Dedifferentiated amniotic fluid mesenchymal stem cell (primary cell): ENCODE data around the gene ANKS4B.
A peak's percentile ranks its signal among the peaks of the same experiment; 100 is the strongest.
"Not testable (repeated sequence)": the region's sequence is repeated elsewhere in the genome, so short reads cannot be mapped to it uniquely, and the experiment has no call there.

Experiments used
- DNase-seq: peaks from one replicate; pipeline ENCODE4 v3.0.0-alpha.2; 2016; ENCODE audit errors: extremely low spot score

The ANKS4B gene

GRCh38 chr16:21263640-21264570 lies 30.4 kb downstream of the ANKS4B start:
- DNase-seq: peak; percentile 25

DNA sequence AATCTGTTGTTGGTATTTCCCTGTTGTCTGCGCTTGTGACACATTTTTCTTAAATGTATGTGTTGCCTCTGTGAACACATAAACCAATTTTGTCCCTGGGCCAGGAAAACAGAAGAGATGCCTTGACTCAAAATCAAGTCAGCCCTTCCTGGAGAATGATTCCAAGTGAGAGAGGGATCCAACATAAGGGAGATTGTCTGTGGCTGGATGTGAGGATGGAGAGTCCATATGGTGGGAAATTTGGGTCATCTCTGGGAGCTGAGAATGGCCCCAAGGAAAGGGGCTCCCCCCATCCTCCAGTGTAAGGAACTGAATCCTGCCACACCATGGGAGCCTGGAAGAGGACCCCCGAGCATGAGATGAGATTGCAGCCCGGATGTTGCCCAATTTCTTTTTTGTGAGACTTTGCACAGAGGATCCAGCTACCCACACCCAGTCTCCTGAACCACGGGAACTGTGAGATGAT lies 31.1 kb downstream of the ANKS4B start:
- no peak for DNase-seq

GRCh38 chr16:21265104-21265837 lies 31.8 kb downstream of the ANKS4B start:
- no peak for DNase-seq

- DNase-seq: no peak
Measured at GRCh38 chr16:21267298-21267697, 33.8 kb downstream of the ANKS4B start.

GRCh38 chr16:21268236-21268635 lies 34.7 kb downstream of the ANKS4B start:
- no peak for DNase-seq

DNA sequence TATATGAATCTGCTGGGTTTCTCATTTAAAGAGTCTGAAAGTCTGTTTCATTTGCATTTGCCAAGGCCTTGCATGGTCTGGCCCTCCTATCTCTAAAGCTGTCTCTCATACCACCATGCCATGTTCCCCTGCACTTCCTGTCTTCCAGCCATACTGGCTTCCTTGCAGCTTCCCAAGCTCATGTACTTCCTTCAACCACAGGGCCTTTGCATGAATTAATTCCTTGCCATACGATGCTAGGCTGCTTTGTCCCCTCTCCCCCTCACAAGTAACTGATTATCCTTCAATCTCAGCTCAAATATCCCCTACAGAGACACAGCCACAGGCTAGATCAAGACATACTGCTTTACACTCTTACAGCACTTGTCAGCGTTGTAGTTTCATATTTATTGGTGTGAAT lies 38.8 kb downstream of the ANKS4B start:
- no peak for DNase-seq

DNA sequence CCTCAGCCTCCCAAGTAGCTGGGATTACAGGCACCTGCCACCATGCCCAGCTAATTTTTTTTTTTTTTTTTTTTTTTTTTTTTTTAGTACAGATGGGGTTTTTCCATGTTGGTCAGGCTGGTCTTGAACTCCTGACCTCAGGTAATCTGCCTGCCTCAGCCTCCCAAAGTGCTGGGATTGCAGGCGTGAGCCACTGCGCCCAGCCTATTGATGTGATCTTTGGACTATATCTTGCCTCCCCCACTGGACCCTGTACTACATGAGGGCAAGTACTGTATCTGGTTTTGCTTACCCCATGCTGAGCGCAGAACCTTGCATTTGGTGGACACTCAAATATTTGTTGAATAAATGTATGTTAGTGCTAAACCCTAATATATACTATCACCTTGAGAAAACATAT lies 39.3 kb downstream of the ANKS4B start:
- DNase-seq: not testable (repeated sequence)

DNA sequence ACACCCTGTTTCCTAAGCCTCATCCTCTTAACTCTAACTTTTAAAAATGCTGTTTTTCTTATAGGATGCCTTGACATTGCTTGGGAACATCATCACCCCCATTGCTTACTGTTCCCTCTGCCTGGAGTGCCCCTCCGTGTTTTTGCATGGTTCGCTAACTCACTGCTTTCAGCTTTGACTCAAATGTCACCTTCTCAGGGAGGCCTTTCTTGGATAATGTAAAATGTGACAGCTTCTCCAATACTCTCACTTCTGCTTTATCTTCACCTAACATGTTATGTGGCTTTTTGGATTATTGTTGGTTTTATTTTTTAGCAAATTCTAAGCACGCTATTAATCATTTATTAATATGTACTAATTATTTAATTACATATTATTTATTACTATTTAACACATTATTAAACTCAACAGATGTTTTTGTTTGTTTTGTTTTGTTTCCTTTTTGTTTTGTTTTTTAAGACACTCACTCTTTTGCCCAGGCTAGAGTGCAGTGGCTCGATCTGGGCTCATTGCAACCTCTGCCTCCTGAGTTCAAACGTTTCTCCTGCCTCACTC lies 40.8 kb downstream of the ANKS4B start:
- DNase-seq: no peak

DNA sequence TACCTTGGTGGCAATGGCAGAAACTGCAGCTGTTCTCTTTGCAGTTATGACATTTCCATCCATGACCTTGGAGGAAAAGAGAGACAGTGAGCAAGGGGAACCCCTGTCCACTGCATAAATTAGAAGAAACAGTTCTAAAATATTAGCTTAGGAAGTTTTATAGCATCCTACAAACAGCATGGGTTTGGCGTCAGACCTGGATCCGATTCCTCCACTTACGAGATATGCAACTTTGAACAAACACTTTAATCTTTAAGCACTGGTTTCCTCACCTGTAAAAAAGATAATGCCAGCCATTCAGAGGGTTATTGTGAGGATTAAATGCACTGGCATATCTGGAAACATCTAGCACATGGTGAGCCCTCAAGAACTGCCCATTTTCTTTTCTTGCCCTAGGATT lies 42.0 kb downstream of the ANKS4B start:
- DNase-seq: no peak

DNA sequence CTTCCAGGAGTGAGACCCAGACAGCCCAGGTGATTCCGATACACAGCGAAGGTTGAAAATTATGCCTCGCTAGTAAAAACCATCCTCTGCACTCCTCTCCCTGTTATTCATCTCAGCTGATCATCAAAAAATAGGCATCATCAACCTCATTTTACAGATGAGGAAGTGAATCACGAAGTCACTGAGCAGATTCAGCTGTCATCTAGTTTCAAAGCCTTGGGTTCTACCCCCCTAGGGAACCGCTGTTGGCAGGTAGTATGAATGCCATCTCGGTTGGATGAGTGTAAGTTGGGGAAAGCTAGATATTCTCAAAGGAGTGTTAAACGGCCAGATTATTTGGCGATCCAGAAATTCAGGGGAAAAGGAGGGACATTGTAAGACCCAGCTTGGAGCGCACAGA lies 42.6 kb downstream of the ANKS4B start:
- DNase-seq: no peak

GRCh38 chr16:21277045-21277926 lies 43.8 kb downstream of the ANKS4B start:
- no peak for DNase-seq

GRCh38 chr16:21277927-21278706 lies 44.6 kb downstream of the ANKS4B start, which contains the start of gene CRYM:
TSS of gene CRYM (minus strand) at chr16:21278290. CDS start at chr16:21278251, 39 bp downstream.
- no peak for DNase-seq

DNA sequence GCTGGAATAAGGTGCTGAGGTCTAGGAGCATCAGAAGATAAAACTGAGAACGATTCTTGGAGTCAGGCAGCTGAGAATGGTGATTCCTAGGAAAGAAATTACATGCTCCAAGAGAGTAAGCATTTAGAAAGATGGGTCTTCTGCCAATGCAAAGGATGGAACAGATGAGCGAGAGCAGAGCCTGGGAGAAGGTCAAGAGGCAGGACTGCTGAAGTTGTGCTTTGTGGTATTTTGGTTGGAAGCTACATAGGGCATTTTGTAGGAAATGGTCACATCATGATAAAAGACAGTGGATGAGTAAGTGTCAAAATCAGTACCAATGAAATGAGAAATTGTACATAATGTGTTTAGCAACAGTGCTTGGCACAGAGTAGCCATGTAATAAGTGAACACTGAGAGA lies 46.0 kb downstream of the ANKS4B start:
- DNase-seq: no peak

GRCh38 chr16:21281698-21282389 lies 48.3 kb downstream of the ANKS4B start:
- DNase-seq: no peak

DNA sequence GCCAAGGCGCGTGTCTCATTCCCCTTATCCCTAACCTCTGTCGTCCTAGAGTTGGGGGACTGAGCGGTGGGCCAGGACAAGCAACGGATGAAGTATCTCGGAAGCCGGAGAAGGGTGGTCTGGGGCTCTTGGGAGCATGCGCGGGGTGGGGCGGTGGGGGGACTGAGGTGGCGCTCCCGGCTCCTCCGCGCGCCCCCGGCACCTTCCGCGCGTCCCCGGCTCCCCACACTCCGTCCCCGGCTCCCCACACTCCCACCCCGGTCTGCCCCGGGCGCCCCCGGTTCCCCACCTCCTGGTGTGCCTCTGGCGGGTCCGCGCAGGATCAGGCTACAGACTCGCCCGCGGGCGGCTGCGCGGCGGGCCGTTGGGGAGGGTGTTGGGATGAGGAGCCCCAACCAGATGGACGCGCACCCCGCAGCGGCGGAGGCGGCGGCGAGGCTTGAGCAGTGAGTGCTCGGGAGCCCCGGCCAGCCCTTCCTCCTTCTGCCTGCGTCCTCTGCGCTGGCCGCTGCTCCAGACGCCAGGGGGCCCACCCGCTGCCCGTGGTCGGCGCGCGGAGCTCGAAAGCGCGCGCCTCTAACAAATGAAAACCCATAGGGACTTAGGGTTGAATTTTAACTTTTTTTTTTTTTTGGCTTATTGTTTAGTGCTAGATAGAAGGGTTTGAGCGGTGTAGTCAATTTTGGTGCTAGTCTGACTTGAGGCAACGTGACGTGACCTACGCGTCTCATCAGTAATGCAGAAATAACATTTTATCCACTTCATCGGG lies 50.2 kb downstream of the ANKS4B start:
- no peak for DNase-seq

DNA sequence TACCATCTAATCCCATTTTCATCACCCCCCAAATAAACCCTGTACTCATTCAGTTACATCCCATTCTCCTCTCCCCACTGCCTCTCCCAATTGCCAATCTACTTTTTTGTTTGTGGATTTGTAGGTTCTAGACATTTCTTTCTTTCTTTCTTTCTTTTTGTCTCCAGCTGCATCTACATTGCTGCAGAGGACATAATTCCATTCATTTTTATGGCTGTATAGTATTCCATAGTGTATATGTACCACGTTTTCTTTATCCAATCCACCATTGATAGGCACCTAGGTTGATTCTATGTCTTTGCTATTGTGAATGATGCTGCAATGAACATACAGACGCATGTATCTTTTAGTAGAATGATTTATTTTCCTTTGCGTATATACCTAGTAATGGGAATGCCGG lies 50.9 kb downstream of the ANKS4B start:
- no peak for DNase-seq

DNA sequence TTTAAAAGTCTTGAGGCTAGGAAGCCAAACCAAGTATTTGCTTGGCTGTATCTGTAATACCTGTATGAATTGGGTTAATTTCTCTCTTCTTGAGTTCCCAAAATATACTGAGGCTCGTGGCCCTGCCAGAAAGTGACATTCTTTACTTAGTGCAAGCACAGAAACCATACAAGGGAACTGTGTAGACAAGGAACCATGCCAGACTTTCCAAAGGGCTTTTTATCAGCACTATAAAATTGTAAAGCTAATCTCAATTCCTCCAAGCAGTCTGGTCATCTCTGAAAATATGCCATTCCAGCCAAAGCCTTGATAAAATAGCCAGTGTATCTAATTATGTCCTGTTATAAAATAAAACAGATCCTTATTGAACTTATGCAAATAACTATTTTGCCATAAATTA lies 51.8 kb downstream of the ANKS4B start:
- no peak for DNase-seq

GRCh38 chr16:21289789-21290188 lies 56.3 kb downstream of the ANKS4B start:
- DNase-seq: not testable (repeated sequence)
